ENCODE data around the gene ADAMTS7. TPM values are rescaled to one million over a fixed set of nuclear protein-coding genes. Genes with fewer than 3 reads are reported as not detected.
"Not testable (repeated sequence)": the region's sequence is repeated elsewhere in the genome, so short reads cannot be mapped to it uniquely, and the experiment has no call there.

ADAMTS7 gene
- total and polyA plus RNA-seq, 2 donors (not counting 3 experiments of a cell fraction or from before 2014, with no cell fraction given), result 49.6 to 64.7 TPM

GRCh38 chr15:78728427-78728826, 82.8 kb downstream of the ADAMTS7 start:
- H2AFZ ChIP-seq (ENCODE audit: low read depth, low read length); H3K27me3 ChIP-seq (ENCODE audit: control insufficient read depth in 2 of 2, insufficient read depth in 2 of 2, low read length in 2 of 2); H3K9ac ChIP-seq (replicated peaks; ENCODE audit: extremely low read depth, insufficient read depth, low read length); H3K4me2 ChIP-seq (ENCODE audit: insufficient read depth, low read length); dilution Hi-C loops (cut with MboI; ENCODE audit: extremely low pct_ligation_motif_present, low sequenced_read_pairs); H3K9me3 ChIP-seq (replicated peaks; ENCODE audit: control insufficient read depth, insufficient read depth, low read length); H3K79me2 ChIP-seq (ENCODE audit: control insufficient read depth, insufficient read depth, low read length); intact Hi-C loops (cut with micrococcal nuclease); H3K36me3 ChIP-seq (ENCODE audit: control insufficient read depth in 2 of 2, extremely low read depth in 1 of 2, insufficient read depth in 2 of 2, low read length in 2 of 2); H4K20me1 ChIP-seq (replicated peaks; ENCODE audit: control insufficient read depth, extremely low read depth, insufficient read depth, low read length); H3K4me1 ChIP-seq (ENCODE audit: control insufficient read depth, extremely low read depth, insufficient read depth, low read length); BruUV-seq (replicated peaks); FAIRE-seq; H3K9me1 ChIP-seq (replicated peaks; ENCODE audit: control insufficient read depth, extremely low read depth, insufficient read depth, low read length); DNase-seq (ENCODE audit: low read depth, low spot score); H3K4me3 ChIP-seq (replicated peaks in 1 of 3; ENCODE audit: insufficient read depth in 1 of 3, low read depth in 1 of 3, low read length in 3 of 3); POLR2A ChIA-PET; H3K27ac ChIP-seq (ENCODE audit: insufficient read depth, low read depth, low read length): not testable (repeated sequence)
- CTCF ChIA-PET, result interaction anchor here (2.2 kb wide), 1 partner anchor 12 kb away, joined by 5 read pairs; no protein-coding TSS in a partner anchor

- intact Hi-C loops (cut with micrococcal nuclease), result no loop called here
- Histone ChIP-seq H3K4me3 (replicated peaks in 1 of 3; ENCODE audit: insufficient read depth in 1 of 3, low read depth in 1 of 3, low read length in 3 of 3) (no peak overlapping the region), H3K27me3 (ENCODE audit: control insufficient read depth in 2 of 2, insufficient read depth in 2 of 2, low read length in 2 of 2) (no peaks in the 10 kb centered on the region), H3K79me2 (ENCODE audit: control insufficient read depth, insufficient read depth, low read length) (no peaks in the 10 kb centered on the region), H3K4me1 (ENCODE audit: control insufficient read depth, extremely low read depth, insufficient read depth, low read length) (no peaks in the 10 kb centered on the region), H2AFZ (ENCODE audit: low read depth, low read length) (no peak overlapping the region), H3K4me2 (ENCODE audit: insufficient read depth, low read length) (no peak overlapping the region), H4K20me1 (replicated peaks; ENCODE audit: control insufficient read depth, extremely low read depth, insufficient read depth, low read length) (no peaks in the 10 kb centered on the region), H3K9me1 (replicated peaks; ENCODE audit: control insufficient read depth, extremely low read depth, insufficient read depth, low read length) (no peaks in the 10 kb centered on the region), H3K9me3 (replicated peaks; ENCODE audit: control insufficient read depth, insufficient read depth, low read length) (no peaks in the 10 kb centered on the region), H3K27ac (ENCODE audit: insufficient read depth, low read depth, low read length) (no peak overlapping the region), H3K36me3 (ENCODE audit: control insufficient read depth in 2 of 2, extremely low read depth in 1 of 2, insufficient read depth in 2 of 2, low read length in 2 of 2) (no peaks in the 10 kb centered on the region), H3K9ac (replicated peaks; ENCODE audit: extremely low read depth, insufficient read depth, low read length) (no peak overlapping the region)
- CTCF ChIA-PET, result interaction anchor here (2.2 kb wide), 1 partner anchor 12 kb away, joined by 5 read pairs; no protein-coding TSS in a partner anchor
- no peak for DNase-seq (ENCODE audit: low read depth, low spot score)
- TF ChIP-seq POLR2A (IDR thresholded peaks at IDR 0.05; ENCODE audit: low read depth, low read length), result no peak
- TF ChIP-seq GATA2 (IDR thresholded peaks at IDR 0.05; ENCODE audit: insufficient read depth, insufficient read length, low read depth, low read length), result no peak
- no peak for TF ChIP-seq MAX (IDR thresholded peaks at IDR 0.05; ENCODE audit: insufficient read depth, insufficient read length)
- TF ChIP-seq FOS (IDR thresholded peaks at IDR 0.05; ENCODE audit: borderline replicate concordance, insufficient read depth, low read length), result no peak
- no peak for TF ChIP-seq MYC (IDR thresholded peaks at IDR 0.05; ENCODE audit: low read depth, low read length)
- no peak for TF ChIP-seq EZH2 (IDR thresholded peaks at IDR 0.05; ENCODE audit: borderline replicate concordance, low read depth, low read length, severe bottlenecking)
- no peak for TF ChIP-seq JUN (IDR thresholded peaks at IDR 0.05; ENCODE audit: borderline replicate concordance, insufficient read depth, insufficient read length, low read depth)
- TF ChIP-seq CTCF (IDR thresholded peaks at IDR 0.05; ENCODE audit: extremely low read depth in 1 of 2, insufficient read depth in 1 of 2, low read depth in 1 of 2, low read length in 2 of 2), result no peak
- no peak for TF ChIP-seq POLR2AphosphoS5 (IDR thresholded peaks at IDR 0.05; ENCODE audit: insufficient read depth, low read depth, low read length)
- POLR2A ChIA-PET, result no interaction called here
- dilution Hi-C loops (cut with MboI; ENCODE audit: extremely low pct_ligation_motif_present, low sequenced_read_pairs), result no loop called here
- no peak for FAIRE-seq
- BruUV-seq (replicated peaks), result no TSS peak
These were observed 83.7 kb downstream of the ADAMTS7 start for GRCh38 chr15:78727561-78727960.

Data from endothelial cell of umbilical vein (primary cell).